IPS-18a (cell line): Measurements from ENCODE around the gene UNC13A.

Experiments
- H3K27ac ChIP-seq: one replicate; pipeline ENCODE4 v1.5.1; 2013; ENCODE audit warnings: low read length
- H3K27me3 ChIP-seq: one replicate; pipeline ENCODE4 v1.6.1; 2013; ENCODE audit warnings: mild to moderate bottlenecking, low read length; ENCODE audit not compliant: control insufficient read depth, insufficient read depth
- H3K36me3 ChIP-seq: one replicate; pipeline ENCODE4 v1.6.1; 2013; ENCODE audit warnings: low read depth, low read length; ENCODE audit not compliant: control insufficient read depth
- H3K4me1 ChIP-seq: one replicate; pipeline ENCODE4 v1.6.1; 2013; ENCODE audit warnings: low read depth, low read length; ENCODE audit not compliant: control insufficient read depth
- H3K4me3 ChIP-seq: one replicate; pipeline ENCODE4 v1.5.1; 2013; ENCODE audit warnings: low read length
- H3K9ac ChIP-seq: one replicate; pipeline ENCODE4 v1.6.1; 2013; ENCODE audit warnings: mild to moderate bottlenecking, low read length, moderate library complexity
- H3K9me3 ChIP-seq: one replicate; pipeline ENCODE4 v1.6.1; 2013; ENCODE audit warnings: low read depth, low read length; ENCODE audit not compliant: control insufficient read depth

The UNC13A gene

GRCh38 chr19:17623224-17623935 lies 64.8 kb downstream of the UNC13A start:
- H3K4me1 ChIP-seq: no peaks in the 10 kb centered on the region
- H3K9ac ChIP-seq: no peak overlapping the region
- H3K4me3 ChIP-seq: no peak overlapping the region
- H3K36me3 ChIP-seq: peaks cover 16% of the 10 kb centered on the region
- no peaks in the 10 kb centered on the region for H3K27me3 ChIP-seq
- H3K9me3 ChIP-seq: no peaks in the 10 kb centered on the region
- H3K27ac ChIP-seq: no peak overlapping the region

DNA sequence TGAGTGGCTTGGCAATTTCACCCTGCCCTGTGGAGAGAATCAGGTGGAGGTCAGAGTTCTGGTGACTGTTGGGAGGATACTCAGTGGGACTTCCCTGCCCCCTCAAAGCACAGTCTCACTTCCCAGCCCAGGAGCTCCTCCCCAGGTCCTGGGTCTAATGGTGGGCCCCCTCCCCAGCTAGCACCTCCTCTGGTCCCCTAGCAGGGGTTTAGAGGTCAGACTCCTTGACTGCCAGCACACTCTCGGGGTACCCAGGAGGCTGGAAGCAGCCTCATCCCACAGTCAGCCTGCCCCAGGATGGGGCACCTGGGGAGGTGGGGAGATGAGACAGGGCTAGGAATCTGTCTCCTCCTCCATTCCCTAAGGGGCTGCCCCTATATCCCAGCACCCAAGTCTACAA lies 67.5 kb downstream of the UNC13A start:
- H3K36me3 ChIP-seq: peaks cover 12% of the 10 kb centered on the region
- no peak overlapping the region for H3K9ac ChIP-seq
- no peaks in the 10 kb centered on the region for H3K4me1 ChIP-seq
- H3K4me3 ChIP-seq: no peak overlapping the region
- H3K27ac ChIP-seq: no peak overlapping the region
- no peaks in the 10 kb centered on the region for H3K27me3 ChIP-seq
- H3K9me3 ChIP-seq: no peaks in the 10 kb centered on the region

DNA sequence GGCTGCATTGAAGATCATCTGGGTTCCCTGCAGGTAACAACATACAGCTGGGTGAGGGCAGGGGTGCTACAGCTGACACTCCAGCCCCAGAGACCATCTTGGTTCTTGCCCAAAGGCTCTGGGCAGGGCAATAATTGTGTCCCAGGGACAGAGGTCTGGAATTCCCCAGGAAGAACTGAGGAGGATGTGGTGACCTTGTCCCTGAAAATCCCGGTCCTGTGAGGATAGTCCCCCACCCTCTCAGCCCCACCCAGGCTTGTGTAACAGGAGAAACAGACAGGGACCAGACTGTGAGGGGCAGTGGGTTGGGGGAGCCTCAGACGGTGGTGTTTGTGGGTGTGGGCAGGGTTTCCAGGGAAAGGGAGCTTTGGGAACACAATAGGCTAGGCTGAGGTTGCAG lies 69.2 kb downstream of the UNC13A start:
- no peaks in the 10 kb centered on the region for H3K4me1 ChIP-seq
- H3K36me3 ChIP-seq: peaks cover 4% of the 10 kb centered on the region
- H3K27me3 ChIP-seq: no peaks in the 10 kb centered on the region
- no peak overlapping the region for H3K4me3 ChIP-seq
- no peak overlapping the region for H3K9ac ChIP-seq
- no peak overlapping the region for H3K27ac ChIP-seq
- H3K9me3 ChIP-seq: no peaks in the 10 kb centered on the region

DNA sequence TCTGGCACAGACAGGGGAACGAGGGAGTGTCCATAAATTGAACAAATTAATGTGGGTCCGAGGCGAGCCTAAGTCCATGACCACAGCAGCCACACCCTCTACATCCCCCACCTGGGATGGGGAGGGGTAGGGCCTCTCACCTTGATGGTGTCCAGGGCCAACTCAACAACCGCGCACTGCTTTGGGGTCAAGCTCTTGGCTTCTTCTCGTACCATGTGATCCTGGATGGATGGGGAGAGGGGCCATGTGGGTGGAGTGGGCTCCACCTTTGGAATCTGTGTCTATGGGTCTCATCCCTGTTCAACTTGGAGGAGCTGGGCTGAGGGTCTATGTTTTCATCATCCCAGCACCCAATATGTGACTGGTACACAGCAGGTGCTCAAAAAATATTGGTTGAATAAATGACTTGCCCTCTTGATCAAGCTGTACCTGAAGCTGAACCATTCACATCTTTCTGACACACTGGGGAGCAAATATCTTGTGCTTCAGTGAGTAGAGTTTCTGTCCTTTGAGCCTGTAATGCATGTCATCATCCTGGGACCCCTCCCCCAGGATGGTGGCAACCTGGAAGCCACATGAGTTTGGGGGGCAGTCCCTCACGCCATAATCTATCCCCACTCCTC lies 69.8 kb downstream of the UNC13A start:
- H3K27me3 ChIP-seq: no peaks in the 10 kb centered on the region
- no peaks in the 10 kb centered on the region for H3K4me1 ChIP-seq
- no peak overlapping the region for H3K9ac ChIP-seq
- peaks cover 4% of the 10 kb centered on the region for H3K36me3 ChIP-seq
- no peaks in the 10 kb centered on the region for H3K9me3 ChIP-seq
- H3K4me3 ChIP-seq: no peak overlapping the region
- H3K27ac ChIP-seq: no peak overlapping the region

GRCh38 chr19:17617807-17618192 lies 70.4 kb downstream of the UNC13A start:
- Histone ChIP-seq H3K4me1 (no peaks in the 10 kb centered on the region), H3K9ac (no peak overlapping the region), H3K36me3 (peaks cover 4% of the 10 kb centered on the region), H3K27ac (no peak overlapping the region), H3K4me3 (no peak overlapping the region), H3K9me3 (no peaks in the 10 kb centered on the region), H3K27me3 (no peaks in the 10 kb centered on the region)

- no peaks in the 10 kb centered on the region for H3K27me3 ChIP-seq
- H3K9me3 ChIP-seq: no peaks in the 10 kb centered on the region
- H3K4me1 ChIP-seq: no peaks in the 10 kb centered on the region
- no peak overlapping the region for H3K9ac ChIP-seq
- no peak overlapping the region for H3K27ac ChIP-seq
- peaks cover 4% of the 10 kb centered on the region for H3K36me3 ChIP-seq
- H3K4me3 ChIP-seq: no peak overlapping the region
These were observed 71.0 kb downstream of the UNC13A start for GRCh38 chr19:17616961-17617806.

DNA sequence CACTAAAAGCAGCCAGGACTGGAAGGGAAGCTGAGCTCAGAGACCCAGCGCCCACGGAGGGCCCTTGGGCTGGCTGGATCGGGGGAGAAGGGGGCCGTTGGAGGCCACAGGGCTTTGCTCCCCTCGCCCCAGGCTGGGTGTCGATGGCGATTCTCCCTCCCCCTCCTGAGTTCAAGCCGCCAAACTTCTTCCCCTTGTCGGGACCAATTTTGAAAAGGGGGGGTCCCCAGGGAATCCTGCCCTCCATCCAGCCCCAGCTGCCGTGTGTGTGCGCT lies 71.5 kb downstream of the UNC13A start:
- Histone ChIP-seq H3K4me1 (no peaks in the 10 kb centered on the region), H3K36me3 (peaks cover 4% of the 10 kb centered on the region), H3K9ac (no peak overlapping the region), H3K4me3 (no peak overlapping the region), H3K27me3 (no peaks in the 10 kb centered on the region), H3K27ac (no peak overlapping the region), H3K9me3 (no peaks in the 10 kb centered on the region)

DNA sequence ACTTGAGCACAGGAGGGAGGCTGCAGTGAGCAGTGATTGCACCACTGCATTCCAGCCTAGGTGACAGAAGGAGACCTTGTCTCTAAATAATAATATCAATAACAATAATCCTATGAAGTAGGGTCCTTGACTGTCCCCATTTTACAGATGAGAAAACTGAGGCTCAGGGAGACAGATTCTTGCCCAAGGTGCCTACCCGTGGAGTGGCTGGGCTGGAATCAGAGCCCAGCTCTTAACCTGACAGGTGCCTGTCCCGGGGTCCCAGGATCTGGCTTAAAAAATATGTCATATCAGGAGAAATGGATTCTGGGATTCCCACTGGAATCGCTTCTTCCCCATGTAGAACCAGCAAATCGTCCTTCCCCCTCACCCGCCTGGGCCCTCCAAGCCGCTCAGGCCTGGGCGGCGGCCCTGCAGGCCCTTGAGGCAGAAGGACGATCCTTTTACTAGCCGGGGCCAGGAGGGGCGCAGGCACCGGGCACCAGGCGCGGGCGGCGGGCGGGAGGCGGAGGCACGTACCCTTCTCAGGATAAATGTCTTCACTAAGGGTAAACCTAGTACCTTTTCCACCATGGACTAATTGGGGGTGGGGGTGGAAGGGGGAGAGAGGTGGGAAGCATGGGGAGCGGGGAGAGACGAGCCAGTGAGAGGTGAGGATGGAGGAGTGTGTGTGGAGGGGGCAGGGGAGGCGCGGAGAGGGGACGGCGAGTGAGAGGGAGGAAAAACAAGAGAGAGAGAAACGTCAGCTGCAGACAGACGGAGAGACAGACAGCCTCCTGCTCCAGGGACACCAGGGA lies 72.1 kb downstream of the UNC13A start:
- Histone ChIP-seq H3K9ac (no peak overlapping the region), H3K9me3 (no peaks in the 10 kb centered on the region), H3K36me3 (peaks cover 4% of the 10 kb centered on the region), H3K4me3 (no peak overlapping the region), H3K27me3 (no peaks in the 10 kb centered on the region), H3K27ac (no peak overlapping the region), H3K4me1 (no peaks in the 10 kb centered on the region)

- H3K27me3 ChIP-seq: no peaks in the 10 kb centered on the region
- H3K27ac ChIP-seq: no peak overlapping the region
- H3K9me3 ChIP-seq: no peaks in the 10 kb centered on the region
- H3K4me1 ChIP-seq: no peaks in the 10 kb centered on the region
- H3K4me3 ChIP-seq: no peak overlapping the region
- no peak overlapping the region for H3K9ac ChIP-seq
- H3K36me3 ChIP-seq: peaks cover 4% of the 10 kb centered on the region
These were observed 73.7 kb downstream of the UNC13A start for GRCh38 chr19:17614476-17614875.

GRCh38 chr19:17611462-17612244 lies 76.5 kb downstream of the UNC13A start:
- Histone ChIP-seq H3K9me3 (no peaks in the 10 kb centered on the region), H3K27ac (no peak overlapping the region), H3K4me3 (no peak overlapping the region), H3K4me1 (no peaks in the 10 kb centered on the region), H3K36me3 (no peaks in the 10 kb centered on the region), H3K9ac (no peak overlapping the region), H3K27me3 (no peaks in the 10 kb centered on the region)

DNA sequence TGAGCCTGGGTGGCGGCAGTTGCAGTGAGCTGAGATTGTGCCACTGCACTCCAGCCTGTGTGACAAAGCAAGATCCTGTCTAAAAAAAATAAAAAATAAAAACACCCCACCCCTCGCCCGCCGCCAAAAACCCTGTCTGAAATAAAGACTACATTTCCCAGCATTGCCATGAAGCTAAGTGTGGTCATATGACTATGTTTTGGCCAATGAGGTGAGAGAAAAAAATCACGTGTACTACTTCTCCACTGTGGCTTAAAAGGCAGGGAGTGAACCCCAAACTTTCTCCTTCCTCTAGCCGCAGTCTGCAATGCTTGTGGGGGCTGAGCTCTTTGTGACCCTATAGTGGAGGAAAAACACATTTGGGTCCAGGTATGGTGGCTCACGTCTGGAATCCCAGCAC lies 77.8 kb downstream of the UNC13A start:
- H3K4me1 ChIP-seq: no peaks in the 10 kb centered on the region
- H3K27ac ChIP-seq: no peak overlapping the region
- H3K9me3 ChIP-seq: no peaks in the 10 kb centered on the region
- H3K27me3 ChIP-seq: no peaks in the 10 kb centered on the region
- no peak overlapping the region for H3K9ac ChIP-seq
- no peak overlapping the region for H3K4me3 ChIP-seq
- no peaks in the 10 kb centered on the region for H3K36me3 ChIP-seq
